ENCODE measurements around the gene C1QTNF6.
A peak's percentile ranks its signal among the peaks of the same experiment; 100 is the strongest.

C1QTNF6 gene

GRCh38 chr22:37160027-37160426 lies 28.0 kb downstream of the C1QTNF6 start:
- Histone ChIP-seq H3K27me3 (ENCODE audit: control insufficient read depth in 1 of 2, insufficient read depth in 1 of 2, low read length in 2 of 2) (peaks cover 19 to 49% of the 10 kb centered on the region in 2 experiments), H2AK5ac (ENCODE audit: low read length, severe bottlenecking) (no peak overlapping the region), H3K23ac (ENCODE audit: low read length in 2 of 2) (no peak overlapping the region), H4K8ac (ENCODE audit: low read length) (no peak overlapping the region), H3K4me2 (ENCODE audit: low read length, poor library complexity, severe bottlenecking) (no peak overlapping the region), H3K9ac (ENCODE audit: low read length) (no peak overlapping the region), H2BK15ac (ENCODE audit: low read depth, poor library complexity, severe bottlenecking) (no peak overlapping the region), H3K4me1 (ENCODE audit: control insufficient read depth, insufficient read depth, low read depth, low read length) (peaks cover 5% of the 10 kb centered on the region), H2BK12ac (ENCODE audit: low read length in 2 of 2) (no peak overlapping the region), H3K4ac (ENCODE audit: low read depth in 1 of 2, low read length in 2 of 2) (no peak overlapping the region), H3K79me1 (replicated peaks; ENCODE audit: low read length, poor library complexity, severe bottlenecking) (no peaks in the 10 kb centered on the region), H2BK120ac (ENCODE audit: low read depth, low read length) (no peak overlapping the region), H2BK5ac (ENCODE audit: low read depth, low read length, poor library complexity, severe bottlenecking) (no peak overlapping the region), H3K18ac (ENCODE audit: low read depth in 1 of 2, low read length in 2 of 2) (no peak overlapping the region), H3K9me3 (ENCODE audit: control insufficient read depth, low read length) (peaks cover 2% of the 10 kb centered on the region), H2AFZ (ENCODE audit: low read depth, low read length) (no peak overlapping the region), H3K4me3 (ENCODE audit: insufficient read depth in 1 of 2, low read depth in 1 of 2, low read length in 2 of 2) (no peak overlapping the region), H3K27ac (ENCODE audit: low read length, poor library complexity, severe bottlenecking) (no peak overlapping the region), H4K91ac (ENCODE audit: low read length) (no peak overlapping the region), H3K14ac (ENCODE audit: low read length in 2 of 2) (no peak overlapping the region), H3K36me3 (ENCODE audit: control insufficient read depth in 1 of 2, insufficient read depth in 2 of 2, low read depth in 1 of 2, low read length in 2 of 2) (no peaks in the 10 kb centered on the region)
- WGBS, result 62% methylated on average over 6 of the region's 6 CpGs
- no peak for DNase-seq

- H3K9me3 ChIP-seq (ENCODE audit: control insufficient read depth, low read length), result peaks cover 6% of the 10 kb centered on the region
- H2BK120ac ChIP-seq (ENCODE audit: low read depth, low read length), result no peak overlapping the region
- no peak overlapping the region for H4K8ac ChIP-seq (ENCODE audit: low read length)
- H2AFZ ChIP-seq (ENCODE audit: low read depth, low read length), result no peak overlapping the region
- no peak overlapping the region for H3K4ac ChIP-seq (ENCODE audit: low read depth in 1 of 2, low read length in 2 of 2)
- H3K4me3 ChIP-seq (ENCODE audit: insufficient read depth in 1 of 2, low read depth in 1 of 2, low read length in 2 of 2), result no peak overlapping the region
- H2BK5ac ChIP-seq (ENCODE audit: low read depth, low read length, poor library complexity, severe bottlenecking), result no peak overlapping the region
- H3K27ac ChIP-seq (ENCODE audit: low read length, poor library complexity, severe bottlenecking), result no peak overlapping the region
- H2AK5ac ChIP-seq (ENCODE audit: low read length, severe bottlenecking), result no peak overlapping the region
- no peaks in the 10 kb centered on the region for H3K79me1 ChIP-seq (replicated peaks; ENCODE audit: low read length, poor library complexity, severe bottlenecking)
- H3K18ac ChIP-seq (ENCODE audit: low read depth in 1 of 2, low read length in 2 of 2), result no peak overlapping the region
- WGBS, result 89% methylated on average over 5 of the region's 5 CpGs
- peaks cover 19 to 49% of the 10 kb centered on the region in 2 experiments for H3K27me3 ChIP-seq (ENCODE audit: control insufficient read depth in 1 of 2, insufficient read depth in 1 of 2, low read length in 2 of 2)
- peaks cover 3% of the 10 kb centered on the region for H3K4me1 ChIP-seq (ENCODE audit: control insufficient read depth, insufficient read depth, low read depth, low read length)
- no peak overlapping the region for H3K4me2 ChIP-seq (ENCODE audit: low read length, poor library complexity, severe bottlenecking)
- no peak overlapping the region for H3K14ac ChIP-seq (ENCODE audit: low read length in 2 of 2)
- no peak overlapping the region for H2BK12ac ChIP-seq (ENCODE audit: low read length in 2 of 2)
- DNase-seq, result no peak
- no peak overlapping the region for H3K9ac ChIP-seq (ENCODE audit: low read length)
- H3K23ac ChIP-seq (ENCODE audit: low read length in 2 of 2), result no peak overlapping the region
- H4K91ac ChIP-seq (ENCODE audit: low read length), result no peak overlapping the region
- H3K36me3 ChIP-seq (ENCODE audit: control insufficient read depth in 1 of 2, insufficient read depth in 2 of 2, low read depth in 1 of 2, low read length in 2 of 2), result no peaks in the 10 kb centered on the region
- H2BK15ac ChIP-seq (ENCODE audit: low read depth, poor library complexity, severe bottlenecking), result no peak overlapping the region
Measured at GRCh38 chr22:37158963-37159290, 29.1 kb downstream of the C1QTNF6 start.

- Histone ChIP-seq H2AK5ac (ENCODE audit: low read length, severe bottlenecking) (no peak overlapping the region), H2BK12ac (ENCODE audit: low read length in 2 of 2) (no peak overlapping the region), H3K18ac (ENCODE audit: low read depth in 1 of 2, low read length in 2 of 2) (no peak overlapping the region), H3K9me3 (ENCODE audit: control insufficient read depth, low read length) (peaks cover 6% of the 10 kb centered on the region), H3K27ac (ENCODE audit: low read length, poor library complexity, severe bottlenecking) (no peak overlapping the region), H3K14ac (ENCODE audit: low read length in 2 of 2) (no peak overlapping the region), H2BK15ac (ENCODE audit: low read depth, poor library complexity, severe bottlenecking) (no peak overlapping the region), H3K4ac (ENCODE audit: low read depth in 1 of 2, low read length in 2 of 2) (no peak overlapping the region), H3K9ac (ENCODE audit: low read length) (no peak overlapping the region), H3K27me3 (ENCODE audit: control insufficient read depth in 1 of 2, insufficient read depth in 1 of 2, low read length in 2 of 2) (peaks cover 19 to 46% of the 10 kb centered on the region in 2 experiments), H3K23ac (ENCODE audit: low read length in 2 of 2) (no peak overlapping the region), H3K4me1 (ENCODE audit: control insufficient read depth, insufficient read depth, low read depth, low read length) (peaks cover 3% of the 10 kb centered on the region), H3K36me3 (ENCODE audit: control insufficient read depth in 1 of 2, insufficient read depth in 2 of 2, low read depth in 1 of 2, low read length in 2 of 2) (no peaks in the 10 kb centered on the region), H3K79me1 (replicated peaks; ENCODE audit: low read length, poor library complexity, severe bottlenecking) (no peaks in the 10 kb centered on the region), H4K91ac (ENCODE audit: low read length) (no peak overlapping the region), H3K4me2 (ENCODE audit: low read length, poor library complexity, severe bottlenecking) (no peak overlapping the region), H3K4me3 (ENCODE audit: insufficient read depth in 1 of 2, low read depth in 1 of 2, low read length in 2 of 2) (peak overlapping the region in 1 of 2 experiments; percentile 20), H2AFZ (ENCODE audit: low read depth, low read length) (no peak overlapping the region), H2BK120ac (ENCODE audit: low read depth, low read length) (no peak overlapping the region), H4K8ac (ENCODE audit: low read length) (no peak overlapping the region), H2BK5ac (ENCODE audit: low read depth, low read length, poor library complexity, severe bottlenecking) (no peak overlapping the region)
- 81% methylated on average over 12 of the region's 13 CpGs for WGBS
- no peak for DNase-seq
Measured at GRCh38 chr22:37157516-37158285, 30.3 kb downstream of the C1QTNF6 start.

GRCh38 chr22:37156686-37157435 lies 31.2 kb downstream of the C1QTNF6 start:
- Histone ChIP-seq H3K9ac (ENCODE audit: low read length) (no peak overlapping the region), H2AFZ (ENCODE audit: low read depth, low read length) (no peak overlapping the region), H3K4me1 (ENCODE audit: control insufficient read depth, insufficient read depth, low read depth, low read length) (peaks cover 1% of the 10 kb centered on the region), H3K4me2 (ENCODE audit: low read length, poor library complexity, severe bottlenecking) (no peak overlapping the region), H4K91ac (ENCODE audit: low read length) (no peak overlapping the region), H3K4ac (ENCODE audit: low read depth in 1 of 2, low read length in 2 of 2) (no peak overlapping the region), H3K18ac (ENCODE audit: low read depth in 1 of 2, low read length in 2 of 2) (no peak overlapping the region), H3K27me3 (ENCODE audit: control insufficient read depth in 1 of 2, insufficient read depth in 1 of 2, low read length in 2 of 2) (peaks cover 19 to 49% of the 10 kb centered on the region in 2 experiments), H3K79me1 (replicated peaks; ENCODE audit: low read length, poor library complexity, severe bottlenecking) (no peaks in the 10 kb centered on the region), H3K23ac (ENCODE audit: low read length in 2 of 2) (no peak overlapping the region), H4K8ac (ENCODE audit: low read length) (no peak overlapping the region), H3K4me3 (ENCODE audit: insufficient read depth in 1 of 2, low read depth in 1 of 2, low read length in 2 of 2) (peak overlapping the region in 1 of 2 experiments; percentile 20), H3K9me3 (ENCODE audit: control insufficient read depth, low read length) (peaks cover 6% of the 10 kb centered on the region), H2BK15ac (ENCODE audit: low read depth, poor library complexity, severe bottlenecking) (no peak overlapping the region), H3K36me3 (ENCODE audit: control insufficient read depth in 1 of 2, insufficient read depth in 2 of 2, low read depth in 1 of 2, low read length in 2 of 2) (no peaks in the 10 kb centered on the region), H2BK12ac (ENCODE audit: low read length in 2 of 2) (no peak overlapping the region), H3K14ac (ENCODE audit: low read length in 2 of 2) (no peak overlapping the region), H3K27ac (ENCODE audit: low read length, poor library complexity, severe bottlenecking) (no peak overlapping the region), H2BK5ac (ENCODE audit: low read depth, low read length, poor library complexity, severe bottlenecking) (no peak overlapping the region), H2BK120ac (ENCODE audit: low read depth, low read length) (no peak overlapping the region), H2AK5ac (ENCODE audit: low read length, severe bottlenecking) (no peak overlapping the region)
- 89% methylated on average over 13 of the region's 13 CpGs for WGBS
- DNase-seq, result no peak
